GM21825 (cell line): ENCODE data around the gene MS4A4A.

Experiments
- ATAC-seq: cut with Tn5 transposase; IDR thresholded peaks from one replicate; pipeline ENCODE4 v1.9.1; 2021; ENCODE audit warnings: mild to moderate bottlenecking, moderate library complexity; ENCODE audit not compliant: unreplicated experiment

MS4A4A gene

GRCh38 chr11:60347084-60347797, 66.8 kb downstream of the MS4A4A start:
- no peak for ATAC-seq

GRCh38 chr11:60348116-60348515, 67.7 kb downstream of the MS4A4A start:
- no peak for ATAC-seq

- no peak for ATAC-seq
Measured at GRCh38 chr11:60349990-60350389, 69.5 kb downstream of the MS4A4A start.

GRCh38 chr11:60357771-60358170, 77.3 kb downstream of the MS4A4A start:
- no peak for ATAC-seq
